ENCODE measurements around the gene FGF14.

DNA sequence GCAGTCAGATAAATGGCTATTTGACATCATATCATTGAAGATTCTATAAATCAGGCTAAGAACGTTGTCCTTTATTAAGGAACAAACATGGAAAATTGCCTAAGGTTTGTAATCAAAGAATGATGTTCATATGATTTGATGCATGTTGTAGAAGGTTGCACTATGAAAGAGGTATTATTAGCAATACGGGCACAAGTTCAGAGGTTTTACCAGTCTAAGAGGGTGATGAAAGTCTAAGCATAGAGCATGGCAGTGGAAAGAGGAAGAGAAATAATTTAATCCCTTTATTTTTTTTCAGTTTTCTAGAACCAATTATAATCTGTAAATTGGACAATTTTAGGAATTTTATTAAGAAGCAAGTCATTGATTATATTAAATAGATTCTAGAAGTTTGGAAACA lies 450.7 kb downstream of the FGF14 start:
- TF ChIP-seq NFE2L2 (IDR thresholded peaks at IDR 0.05; ENCODE audit: low read depth, low read length) (no peak), CEBPB (IDR thresholded peaks at IDR 0.05; ENCODE audit: low read depth, low read length) (no peak), RCOR1 (IDR thresholded peaks at IDR 0.05; ENCODE audit: insufficient replicate concordance, low read length) (no peak), POLR2A (IDR thresholded peaks at IDR 0.05; ENCODE audit: low read depth, low read length) (no peak), MXI1 (IDR thresholded peaks at IDR 0.05; ENCODE audit: borderline replicate concordance, low read depth, low read length) (no peak)
- TF ChIP-seq, protein P1, sequence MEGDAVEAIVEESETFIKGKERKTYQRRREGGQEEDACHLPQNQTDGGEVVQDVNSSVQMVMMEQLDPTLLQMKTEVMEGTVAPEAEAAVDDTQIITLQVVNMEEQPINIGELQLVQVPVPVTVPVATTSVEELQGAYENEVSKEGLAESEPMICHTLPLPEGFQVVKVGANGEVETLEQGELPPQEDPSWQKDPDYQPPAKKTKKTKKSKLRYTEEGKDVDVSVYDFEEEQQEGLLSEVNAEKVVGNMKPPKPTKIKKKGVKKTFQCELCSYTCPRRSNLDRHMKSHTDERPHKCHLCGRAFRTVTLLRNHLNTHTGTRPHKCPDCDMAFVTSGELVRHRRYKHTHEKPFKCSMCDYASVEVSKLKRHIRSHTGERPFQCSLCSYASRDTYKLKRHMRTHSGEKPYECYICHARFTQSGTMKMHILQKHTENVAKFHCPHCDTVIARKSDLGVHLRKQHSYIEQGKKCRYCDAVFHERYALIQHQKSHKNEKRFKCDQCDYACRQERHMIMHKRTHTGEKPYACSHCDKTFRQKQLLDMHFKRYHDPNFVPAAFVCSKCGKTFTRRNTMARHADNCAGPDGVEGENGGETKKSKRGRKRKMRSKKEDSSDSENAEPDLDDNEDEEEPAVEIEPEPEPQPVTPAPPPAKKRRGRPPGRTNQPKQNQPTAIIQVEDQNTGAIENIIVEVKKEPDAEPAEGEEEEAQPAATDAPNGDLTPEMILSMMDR (conservative IDR thresholded peaks at IDR 0.05; ENCODE audit: low read depth, low read length), result no peak

Data from IMR-90 (cell line).